ENCODE measurements around the gene CPT1B.
A peak's percentile ranks its signal among the peaks of the same experiment; 100 is the strongest.
"Not testable (repeated sequence)": the region's sequence is repeated elsewhere in the genome, so short reads cannot be mapped to it uniquely, and the experiment has no call there.

CPT1B gene

DNA sequence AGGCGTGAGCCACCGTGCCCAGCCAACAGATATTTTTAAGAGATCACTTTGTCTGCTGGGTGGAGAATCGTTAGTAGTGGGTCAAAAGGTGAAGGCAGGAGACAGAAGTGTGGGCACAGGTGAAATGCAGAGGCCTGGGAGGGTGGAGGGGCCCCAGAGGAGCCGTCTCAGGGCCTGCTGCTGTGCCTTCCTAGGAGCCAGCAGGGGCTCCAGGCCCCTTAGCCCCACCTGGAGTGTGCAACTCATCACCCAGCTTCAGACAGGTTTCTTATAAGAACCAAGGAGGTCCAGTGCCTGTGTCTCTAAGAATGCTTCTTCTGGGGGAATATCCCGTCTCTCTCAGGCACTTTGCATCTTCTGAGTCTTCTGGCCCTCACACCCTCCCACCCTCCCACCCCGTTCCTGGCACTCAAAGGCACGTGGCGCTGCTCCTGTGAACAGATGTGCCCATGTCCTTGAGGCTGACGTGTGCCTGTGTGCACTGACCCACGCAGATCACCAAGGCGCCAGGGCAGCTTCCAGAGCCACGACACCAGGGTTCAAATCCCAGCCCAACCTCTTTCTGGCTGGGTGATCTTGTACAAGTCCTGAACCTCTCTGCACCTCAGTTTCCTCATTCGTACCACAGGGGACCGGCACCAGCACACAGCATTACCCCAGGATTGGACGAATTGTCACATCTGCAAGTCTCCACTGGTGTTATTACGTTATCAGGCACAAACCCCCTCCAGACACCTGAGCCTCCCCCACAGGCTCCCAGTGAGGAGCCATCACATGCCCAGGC is 46.3 kb upstream of the CPT1B start:
- peak overlapping the region; percentile 11 for H3K27ac ChIP-seq
- POLR2A ChIA-PET (ENCODE audit: low non-redundant PET) = no interaction called here
- DNase-seq (ENCODE audit: low spot score) = no peak
- TF ChIP-seq, protein P1, sequence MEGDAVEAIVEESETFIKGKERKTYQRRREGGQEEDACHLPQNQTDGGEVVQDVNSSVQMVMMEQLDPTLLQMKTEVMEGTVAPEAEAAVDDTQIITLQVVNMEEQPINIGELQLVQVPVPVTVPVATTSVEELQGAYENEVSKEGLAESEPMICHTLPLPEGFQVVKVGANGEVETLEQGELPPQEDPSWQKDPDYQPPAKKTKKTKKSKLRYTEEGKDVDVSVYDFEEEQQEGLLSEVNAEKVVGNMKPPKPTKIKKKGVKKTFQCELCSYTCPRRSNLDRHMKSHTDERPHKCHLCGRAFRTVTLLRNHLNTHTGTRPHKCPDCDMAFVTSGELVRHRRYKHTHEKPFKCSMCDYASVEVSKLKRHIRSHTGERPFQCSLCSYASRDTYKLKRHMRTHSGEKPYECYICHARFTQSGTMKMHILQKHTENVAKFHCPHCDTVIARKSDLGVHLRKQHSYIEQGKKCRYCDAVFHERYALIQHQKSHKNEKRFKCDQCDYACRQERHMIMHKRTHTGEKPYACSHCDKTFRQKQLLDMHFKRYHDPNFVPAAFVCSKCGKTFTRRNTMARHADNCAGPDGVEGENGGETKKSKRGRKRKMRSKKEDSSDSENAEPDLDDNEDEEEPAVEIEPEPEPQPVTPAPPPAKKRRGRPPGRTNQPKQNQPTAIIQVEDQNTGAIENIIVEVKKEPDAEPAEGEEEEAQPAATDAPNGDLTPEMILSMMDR (conservative IDR thresholded peaks at IDR 0.05; ENCODE audit: low read depth) = no peak
- CTCF ChIA-PET = interaction anchor here (0.6 kb wide), 1 partner anchor 610 kb away, joined by 3 read pairs; no protein-coding TSS in a partner anchor

DNA sequence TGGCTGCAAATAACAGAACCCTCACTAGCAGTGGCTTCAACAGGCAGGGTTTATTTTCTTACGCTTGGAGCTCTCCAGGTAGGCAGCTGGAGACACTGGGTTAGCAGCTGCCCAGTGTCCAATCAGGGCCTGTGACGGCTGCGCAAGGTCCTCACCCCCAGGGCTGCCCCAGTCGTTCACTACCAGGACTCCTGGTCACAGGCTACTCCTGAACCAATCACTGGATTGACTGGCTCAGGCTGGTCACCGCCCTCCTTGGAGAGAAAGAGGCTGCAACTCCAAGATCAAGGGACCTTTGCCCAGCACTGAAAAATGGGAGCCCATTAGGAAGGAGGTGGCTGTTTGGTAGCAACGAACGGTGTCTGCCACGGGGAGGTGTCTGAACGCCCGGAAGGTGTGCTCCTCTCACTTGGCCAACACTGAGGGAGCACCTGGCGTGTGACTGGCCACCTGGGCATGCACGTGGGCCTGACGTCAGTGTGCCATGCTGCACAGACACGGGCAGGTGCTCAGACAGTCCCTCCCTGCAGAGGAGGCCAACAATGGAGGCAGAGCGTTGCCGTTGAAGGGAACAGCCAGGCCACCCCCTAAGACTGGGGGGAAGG is 44.6 kb upstream of the CPT1B start:
- ChIA-PET POLR2A (ENCODE audit: low non-redundant PET) (no interaction called here), CTCF (no interaction called here)
- TF ChIP-seq, protein P1 (conservative IDR thresholded peaks at IDR 0.05; ENCODE audit: low read depth) = no peak
- peak overlapping the region; percentile 80 for H3K27ac ChIP-seq
- no peak for DNase-seq (ENCODE audit: low spot score)

DNA sequence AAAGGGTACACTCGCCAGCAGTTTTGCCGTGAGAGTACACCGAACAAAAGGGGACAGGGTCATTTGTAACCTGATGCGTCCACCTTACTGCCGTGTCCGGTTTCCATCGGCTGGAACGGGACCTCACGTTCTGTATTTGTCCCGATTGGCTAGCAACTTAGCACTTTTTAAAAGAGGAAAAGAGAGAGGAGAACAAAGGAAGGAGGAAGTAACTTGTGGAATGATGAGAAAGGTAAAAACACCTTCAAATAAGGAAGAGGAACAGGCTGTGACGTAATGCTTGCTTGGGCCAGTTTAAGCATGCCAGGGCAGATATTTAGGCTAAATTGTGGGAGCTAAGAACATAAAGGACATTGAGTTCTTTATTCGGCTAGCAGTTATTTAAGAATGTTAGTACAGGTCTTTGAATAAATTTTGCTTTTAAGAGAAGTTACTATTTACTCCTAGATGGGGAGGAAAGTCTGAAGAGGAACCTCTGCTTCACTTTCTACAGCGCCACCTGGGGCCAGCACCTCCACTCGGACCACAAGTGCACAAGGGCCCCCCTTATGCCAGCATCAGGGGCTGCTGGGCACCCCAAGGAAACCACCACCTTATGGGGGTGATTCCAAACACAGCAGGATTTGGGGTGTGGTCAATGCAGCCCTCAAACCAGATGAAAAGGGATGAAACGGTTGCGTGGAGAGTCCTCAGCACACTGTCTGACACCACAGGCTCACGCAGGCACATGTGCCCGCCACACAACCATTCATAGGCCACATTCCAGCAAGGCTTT is 43.9 kb upstream of the CPT1B start:
- TF ChIP-seq, protein P1 (conservative IDR thresholded peaks at IDR 0.05; ENCODE audit: low read depth) = peak; percentile 43
- DNase-seq (ENCODE audit: low spot score) = no peak
- CTCF ChIA-PET = no interaction called here
- POLR2A ChIA-PET (ENCODE audit: low non-redundant PET) = no interaction called here
- peak overlapping the region; percentile 80 for H3K27ac ChIP-seq

DNA sequence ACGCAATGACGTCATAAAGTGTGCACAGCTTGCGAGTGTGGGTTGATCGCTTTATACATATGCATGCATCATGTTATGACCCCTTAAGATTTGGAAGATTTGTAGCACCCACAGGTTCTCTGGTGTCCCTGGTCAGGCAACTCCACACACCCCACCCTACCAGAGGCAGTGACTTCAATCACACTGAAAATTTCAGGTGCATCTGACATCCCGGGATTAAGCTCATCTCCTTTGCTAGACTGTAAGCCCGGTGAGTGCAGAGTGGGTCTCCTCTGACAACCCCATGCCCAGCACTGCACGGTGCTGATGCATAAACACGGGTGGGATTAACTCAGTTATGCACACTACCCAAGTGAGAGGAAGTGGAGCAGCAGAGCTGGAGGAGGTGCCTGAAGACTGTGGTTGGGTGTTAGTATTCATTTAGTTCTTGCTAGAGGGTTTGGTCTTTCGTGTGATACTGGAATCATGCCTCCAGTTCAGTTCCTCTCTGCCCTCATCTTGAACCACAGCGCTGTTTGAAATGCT is 43.2 kb upstream of the CPT1B start:
- DNase-seq (ENCODE audit: low spot score) = no peak
- POLR2A ChIA-PET (ENCODE audit: low non-redundant PET) = no interaction called here
- CTCF ChIA-PET = interaction anchor here (0.9 to 1.1 kb wide), 2 partner anchors 69 to 96 kb away, joined by 3 to 4 read pairs; partner anchors contain the start of gene SCO2

DNA sequence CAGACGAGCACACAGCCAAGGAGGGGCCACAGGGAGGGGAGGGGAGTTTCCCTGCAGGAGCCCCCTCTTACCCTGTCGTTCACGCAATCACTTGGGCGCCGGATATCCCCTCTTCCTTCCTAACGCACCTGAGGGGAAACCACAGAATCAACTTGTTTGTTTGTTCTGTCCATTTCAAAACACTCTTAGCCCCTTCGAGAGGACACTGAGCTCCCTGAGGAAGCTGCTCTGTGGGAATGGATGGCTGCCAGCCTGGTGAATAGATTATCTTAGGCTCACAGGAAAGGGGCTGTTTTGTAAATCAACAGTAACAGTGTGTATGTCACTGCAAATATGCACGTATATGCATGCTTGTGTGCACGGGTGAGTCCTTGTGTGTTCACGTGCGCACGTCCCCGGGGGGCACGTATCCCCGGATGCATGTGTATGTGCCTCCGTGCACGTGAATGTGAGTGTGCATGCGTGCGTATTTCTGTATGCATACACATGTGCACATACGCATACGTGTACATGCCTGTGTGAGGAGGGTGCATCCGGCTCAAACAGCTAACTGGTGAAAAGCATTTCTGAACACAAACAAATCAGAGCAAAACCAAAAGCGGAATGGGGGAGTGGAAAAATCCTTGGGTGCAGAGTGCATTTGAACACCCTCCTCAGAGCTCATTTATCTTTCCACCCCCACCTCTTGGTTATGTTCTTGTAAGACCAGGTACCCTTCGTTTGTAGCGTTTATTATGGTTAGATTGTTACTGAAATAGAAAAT is 42.5 kb upstream of the CPT1B start:
- H3K27ac ChIP-seq = no peak overlapping the region
- ChIA-PET CTCF (interaction anchor here (0.5 to 1.1 kb wide), 6 partner anchors 68 to 249 kb away, joined by 3 to 4 read pairs (median 3); partner anchors contain the start of gene SCO2), POLR2A (ENCODE audit: low non-redundant PET) (no interaction called here)
- TF ChIP-seq, protein P1 (conservative IDR thresholded peaks at IDR 0.05; ENCODE audit: low read depth) = peak; percentile 90
- DNase-seq (ENCODE audit: low spot score) = peak; percentile 68

More for the DNA sequence above, 43.2 kb upstream of the CPT1B start:
- peak overlapping the region; percentile 80 for H3K27ac ChIP-seq
- TF ChIP-seq, protein P1 (conservative IDR thresholded peaks at IDR 0.05; ENCODE audit: low read depth) = no peak

DNA sequence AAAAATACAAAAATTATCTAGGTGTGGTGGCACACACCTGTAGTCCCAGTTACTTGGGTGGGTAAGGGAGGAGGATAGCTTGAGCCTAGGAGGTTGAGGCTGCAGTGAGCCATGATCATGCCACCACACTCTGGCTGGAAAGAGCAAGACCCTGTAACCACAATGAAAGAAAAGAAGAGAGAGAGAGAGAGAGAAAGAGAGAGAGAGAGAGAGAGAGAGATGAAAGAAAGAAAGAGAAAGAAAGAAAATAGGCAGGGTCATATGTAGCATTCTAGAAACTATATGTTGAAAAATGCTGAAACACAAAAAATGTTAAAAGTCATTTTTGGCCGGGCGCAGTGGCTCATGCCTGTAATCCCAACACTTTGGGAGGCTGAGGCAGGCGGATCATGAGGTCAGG is 36.1 kb upstream of the CPT1B start:
- CTCF ChIA-PET = not testable (repeated sequence)

More for the DNA sequence above, 36.1 kb upstream of the CPT1B start:
- POLR2A ChIA-PET (ENCODE audit: low non-redundant PET); H3K27ac ChIP-seq; DNase-seq (ENCODE audit: low spot score): not testable (repeated sequence)

Measured in RWPE1 (cell line).